GM12878 (cell line): ENCODE data around the gene CHPT1. TPM values are rescaled to one million over a fixed set of nuclear protein-coding genes. Genes with fewer than 3 reads are reported as not detected.
"Not testable (repeated sequence)": the region's sequence is repeated elsewhere in the genome, so short reads cannot be mapped to it uniquely, and the experiment has no call there.

Experiments
- ATAC-seq: fragments of 200-7000 bp; cut with Tn5 transposase; 3 replicates; pipeline ENCODE4 v1.9.1; 2020; ENCODE audit warnings: mild to moderate bottlenecking, moderate library complexity
- BruUV-seq: library from RNA; stranded (reverse); fragments of 400-500 nt; replicated peaks from 2 replicates; lab custom pipeline; 2021; lab: Mats Ljungman, UMichigan
- CTCF ChIA-PET: fragments of 300-600 bp; sonication (Branson Sonifier 250); formaldehyde crosslinking; extraction: SDS; loops from one replicate; lab custom pipeline; 2021; ENCODE audit warnings: inconsistent platforms; lab: Yijun Ruan, JAX
- POLR2A ChIA-PET: fragments of 350-600 bp; formaldehyde crosslinking; extraction: SDS; loops from one replicate; lab custom pipeline; 2021; ENCODE audit warnings: inconsistent platforms; lab: Charles Lee
- RAD21 ChIA-PET: fragments of 300-600 bp; sonication (Branson Sonifier 250); formaldehyde crosslinking; loops from one replicate; lab custom pipeline; 2023; ENCODE audit warnings: antibody characterized with exemption; ENCODE audit not compliant: unreplicated experiment; lab: Charles Lee
- SMC1A ChIA-PET: fragments of 300-600 bp; sonication (Branson Sonifier 250); formaldehyde crosslinking; loops from one replicate; lab custom pipeline; 2023; ENCODE audit not compliant: unreplicated experiment, uncharacterized antibody; lab: Charles Lee
- DNase-seq: peaks from one replicate; pipeline ENCODE4 v3.0.0-alpha.2; 2011; ENCODE audit warnings: low read depth, low spot score
- FAIRE-seq: peaks from 3 replicates; lab custom pipeline; 2011; peaks lifted over from hg19 to GRCh38; lab: Jason Lieb, UNC
- H2AFZ ChIP-seq: 2 replicates; pipeline ENCODE4 v1.6.0; 2011; ENCODE audit warnings: low read depth, low read length, control low read depth; ENCODE audit not compliant: control insufficient read depth
- H3K27ac ChIP-seq: 2 replicates; pipeline ENCODE4 v1.5.1; 2011; ENCODE audit warnings: control low read depth; ENCODE audit not compliant: control insufficient read depth, insufficient read depth
- H3K27me3 ChIP-seq, 2 experiments: replicated peaks in 1 of 2; 2 replicates each; pipeline versions ENCODE4 v1.6.0 to v1.6.1; 2011; ENCODE audit warnings: low read length in 1 of 2; ENCODE audit not compliant: control insufficient read depth in 2 of 2, insufficient read depth in 2 of 2
- H3K36me3 ChIP-seq, 2 experiments: 2 replicates each; pipeline ENCODE4 v1.5.1; 2011; ENCODE audit warnings: low read length in 1 of 2; ENCODE audit not compliant: control insufficient read depth in 2 of 2, insufficient read depth in 2 of 2
- H3K4me1 ChIP-seq: 2 replicates; pipeline ENCODE4 v1.6.1; 2011; ENCODE audit warnings: mild to moderate bottlenecking, low read length, moderate library complexity, mixed read lengths; ENCODE audit not compliant: control insufficient read depth, insufficient read depth
- H3K4me2 ChIP-seq: 2 replicates; pipeline ENCODE4 v1.6.0; 2011; ENCODE audit warnings: control low read depth; ENCODE audit not compliant: control insufficient read depth, insufficient read depth
- H3K4me3 ChIP-seq: fragments of 200-600 bp; sonication (generic); 2 replicates; pipeline ENCODE4 v1.5.1; 2016
- H3K79me2 ChIP-seq: 2 replicates; pipeline ENCODE4 v1.6.0; 2011; ENCODE audit warnings: low read length; ENCODE audit not compliant: control insufficient read depth, insufficient read depth
- H3K9ac ChIP-seq: 2 replicates; pipeline ENCODE4 v1.8.0; 2011; ENCODE audit warnings: low read length, control low read depth, mixed read lengths; ENCODE audit not compliant: control insufficient read depth, insufficient read depth
- H3K9me3 ChIP-seq: replicated peaks from 3 replicates; pipeline ENCODE4 v1.5.1; 2011; ENCODE audit warnings: mild to moderate bottlenecking, low read length; ENCODE audit not compliant: control insufficient read depth, insufficient read depth
- H4K20me1 ChIP-seq: 2 replicates; pipeline ENCODE4 v1.6.0; 2011; ENCODE audit not compliant: control insufficient read depth, insufficient read depth
- E2F4 ChIP-seq: IDR thresholded peaks from 2 replicates; pipeline ENCODE4 v1.6.1; 2012; ENCODE audit warnings: low read depth, low read length, improper control_type of control experiment
- ESRRA ChIP-seq: IDR thresholded peaks from 2 replicates; pipeline ENCODE4 v1.6.1; 2012; ENCODE audit warnings: mild to moderate bottlenecking, low read length, improper control_type of control experiment
- IKZF2 ChIP-seq, 2 experiments: fragments of 450-650 bp; IDR thresholded peaks; 2 replicates each; pipeline ENCODE4 v1.6.1; 2017; ENCODE audit warnings: mild to moderate bottlenecking in 2 of 2, moderate library complexity in 2 of 2
- JUND ChIP-seq: IDR thresholded peaks from 2 replicates; pipeline ENCODE4 v1.6.1; 2012; ENCODE audit warnings: low read depth, mild to moderate bottlenecking, low read length, improper control_type of control experiment, moderate library complexity
- MEF2B ChIP-seq: fragments of 450-650 bp; IDR thresholded peaks from 2 replicates; pipeline ENCODE4 v1.6.1; 2018; ENCODE audit warnings: mild to moderate bottlenecking, moderate library complexity; ENCODE audit not compliant: partially characterized antibody, poor library complexity, severe bottlenecking
- PBX3 ChIP-seq: IDR thresholded peaks from 2 replicates; pipeline ENCODE4 v1.6.1; 2011; ENCODE audit warnings: mild to moderate bottlenecking, low read depth, low read length, moderate library complexity; ENCODE audit not compliant: insufficient replicate concordance
- WGBS: methylation state at CpG from one replicate; pipeline ENCODE4 v1.1.6; 2016; ENCODE audit warnings: low lambda C conversion rate; ENCODE audit not compliant: insufficient replicate concordance, insufficient coverage; ENCODE audit errors: missing lambda C conversion rate; 5-methylcytosine and 5-hydroxymethylcytosine counted together
- in situ Hi-C: fragments of 300-500 bp; cut with MboI; formaldehyde crosslinking; loops from 9 replicates; pipeline ENCODE4 v1.14.3; 2018; ENCODE audit warnings: mixed read lengths
- intact Hi-C: fragments of 100-400 bp; cut with micrococcal nuclease; formaldehyde crosslinking; loops from one replicate; pipeline ENCODE4 v1.14.2; 2022; ENCODE audit not compliant: unreplicated experiment
- polyA plus RNA-seq, 11 experiments: library from polyadenylated mRNA; depleted of rRNA in 4 of 11; unstranded in 6 of 11; stranded (reverse) in 5 of 11; fragments of >200 nt; fragmentation: Nextera tagmentation in 4 of 11; fragmentation: Illumina TruSeq in 1 of 11; extraction: Ambion mirVana in 4 of 11; extraction: Trizol in 1 of 11; gene quantifications; 1 replicate in 1 of 11; 2 replicates in 10 of 11; pipeline versions ENCODE4 v1.2.1 to v1.2.3, GENCODE V29; 2011 to 2016; ENCODE audit warnings: inconsistent platforms in 2 of 11, missing spikeins in 2 of 11, low read depth in 1 of 11
- total RNA-seq, 4 experiments: library from RNA; depleted of rRNA in 3 of 4; stranded (reverse); fragments of >200 nt in 3 of 4; fragmentation: Illumina TruSeq in 1 of 4; extraction: Trizol in 1 of 4; gene quantifications; 2 replicates each; pipeline versions ENCODE4 v1.2.1 to v1.2.3, GENCODE V29; 2013 to 2021

The CHPT1 gene
- total and polyA plus RNA-seq, 10 of the 15 experiments (the other 5 are each of a cell fraction or from before 2014, with no cell fraction given): 0.85 to 10.2 (median 3.9) TPM

- in situ Hi-C loops, DNase-seq, H2AFZ ChIP-seq, BruUV-seq, H3K4me1 ChIP-seq, H3K4me3 ChIP-seq, H3K27ac ChIP-seq, RAD21 ChIA-PET, H3K36me3 ChIP-seq, POLR2A ChIA-PET, FAIRE-seq, H3K27me3 ChIP-seq, H3K9me3 ChIP-seq, ATAC-seq, H3K4me2 ChIP-seq, CTCF ChIA-PET, H3K9ac ChIP-seq, SMC1A ChIA-PET, H4K20me1 ChIP-seq, H3K79me2 ChIP-seq, intact Hi-C loops: not testable (repeated sequence)
- WGBS: 26% methylated on average over 2 of the region's 2 CpGs
- TF ChIP-seq IKZF2 (IDR thresholded peaks at IDR 0.05) (peak; percentile 23 to 42; a peak in 2 of 4 replicates), MEF2B (peak; percentile 85)
Observed at GRCh38 chr12:101660662-101661061, 36.8 kb upstream of the CHPT1 start.

- Histone ChIP-seq H3K9ac (no peak overlapping the region), H2AFZ (no peak overlapping the region), H3K27me3 (no peaks in the 10 kb centered on the region), H3K36me3 (no peaks in the 10 kb centered on the region), H3K4me1 (no peaks in the 10 kb centered on the region), H3K4me2 (no peak overlapping the region), H3K79me2 (no peaks in the 10 kb centered on the region), H4K20me1 (no peaks in the 10 kb centered on the region), H3K27ac (no peak overlapping the region), H3K4me3 (no peak overlapping the region), H3K9me3 (no peaks in the 10 kb centered on the region; the same call in 1 of the 3 replicates)
- no peak for DNase-seq
- intact Hi-C loops: no loop called here
- ATAC-seq: no peak
- in situ Hi-C loops: no loop called here
- ChIA-PET CTCF (interaction anchor here (0.6 to 1.4 kb wide), 2 partner anchors 9 to 256 kb away, joined by 3 read pairs; no protein-coding TSS in a partner anchor), RAD21 (no interaction called here), SMC1A (no interaction called here), POLR2A (no interaction called here)
- BruUV-seq: no TSS peak
- TF ChIP-seq JUND: no peak
- no peak for TF ChIP-seq ESRRA
- TF ChIP-seq E2F4: no peak
- no peak for TF ChIP-seq PBX3
- no peak for FAIRE-seq
- 89% methylated on average over 6 of the region's 6 CpGs for WGBS
Observed at GRCh38 chr12:101663298-101663697, 34.1 kb upstream of the CHPT1 start.
